HepG2 (cell line): ENCODE results near the gene SLC44A4. TPM values are rescaled to one million over a fixed set of nuclear protein-coding genes. Genes with fewer than 3 reads are reported as not detected.

Experiments
- ADNP ChIP-seq: sonication (generic); formaldehyde crosslinking; IDR thresholded peaks from 2 replicates; pipeline ENCODE4 v1.4.0; 2020; ENCODE audit warnings: missing genetic modification reagents
- ARID3A ChIP-seq: IDR thresholded peaks from 2 replicates; pipeline ENCODE4 v1.6.1; 2012; ENCODE audit warnings: low read depth, low read length, improper control_type of control experiment
- ARNT ChIP-seq: fragments of 450-650 bp; IDR thresholded peaks from 2 replicates; pipeline ENCODE4 v1.6.1; 2017
- GFI1 ChIP-seq: sonication (generic); formaldehyde crosslinking; IDR thresholded peaks from 2 replicates; pipeline ENCODE4 v1.5.0; 2020; ENCODE audit warnings: missing genetic modification reagents, mild to moderate bottlenecking, borderline replicate concordance
- GTF3A ChIP-seq: sonication (generic); formaldehyde crosslinking; conservative IDR thresholded peaks from 2 replicates; pipeline ENCODE4 v1.4.0; 2020; ENCODE audit warnings: mild to moderate bottlenecking, missing genetic modification reagents
- HIVEP1 ChIP-seq: sonication (generic); formaldehyde crosslinking; IDR thresholded peaks from 2 replicates; pipeline ENCODE4 v1.4.0; 2020; ENCODE audit warnings: mild to moderate bottlenecking, missing genetic modification reagents
- JUN ChIP-seq: sonication (generic); formaldehyde crosslinking; IDR thresholded peaks from 2 replicates; pipeline ENCODE4 v1.4.0; 2020; ENCODE audit warnings: mild to moderate bottlenecking, missing genetic modification reagents
- KLF9 ChIP-seq: IDR thresholded peaks from 2 replicates; pipeline ENCODE4 v1.6.1; 2016; ENCODE audit warnings: low read depth
- NFAT5 ChIP-seq: sonication (generic); formaldehyde crosslinking; IDR thresholded peaks from 2 replicates; pipeline ENCODE4 v1.4.0; 2020; ENCODE audit warnings: missing genetic modification reagents
- NFKB2 ChIP-seq: sonication (generic); formaldehyde crosslinking; IDR thresholded peaks from 2 replicates; pipeline ENCODE4 v1.4.0; 2020; ENCODE audit warnings: missing genetic modification reagents, borderline replicate concordance
- SMARCE1 ChIP-seq: fragments of 450-650 bp; IDR thresholded peaks from 2 replicates; pipeline ENCODE4 v1.6.1; 2017; ENCODE audit warnings: borderline replicate concordance
- TBP ChIP-seq: sonication (generic); formaldehyde crosslinking; IDR thresholded peaks from 2 replicates; pipeline ENCODE4 v1.5.0; 2020; ENCODE audit warnings: missing genetic modification reagents
- TOE1 ChIP-seq: sonication (generic); formaldehyde crosslinking; IDR thresholded peaks from 2 replicates; pipeline ENCODE4 v1.4.0; 2020; ENCODE audit warnings: mild to moderate bottlenecking, missing genetic modification reagents
- TRIM24 ChIP-seq: sonication (generic); formaldehyde crosslinking; IDR thresholded peaks from 2 replicates; pipeline ENCODE4 v1.8.0; 2022; ENCODE audit warnings: mild to moderate bottlenecking, missing genetic modification reagents
- ZBTB39 ChIP-seq: sonication (generic); formaldehyde crosslinking; IDR thresholded peaks from 2 replicates; pipeline ENCODE4 v1.5.0; 2020; ENCODE audit warnings: missing genetic modification reagents
- ZNF17 ChIP-seq: sonication (generic); formaldehyde crosslinking; IDR thresholded peaks from 2 replicates; pipeline ENCODE4 v1.5.0; 2020; ENCODE audit warnings: mild to moderate bottlenecking, missing genetic modification reagents
- ZNF205 ChIP-seq: IDR thresholded peaks from 2 replicates; pipeline ENCODE4 v1.6.1; 2018; ENCODE audit warnings: missing biosample characterization, missing genetic modification reagents
- polyA plus RNA-seq, 8 experiments: library from polyadenylated mRNA; depleted of rRNA in 3 of 8; stranded (reverse) in 7 of 8; unstranded in 1 of 8; fragments of >200 nt; fragmentation: Illumina TruSeq in 4 of 8; extraction: Trizol in 4 of 8; gene quantifications; 2 replicates each; pipeline versions ENCODE4 v1.2.1 to v1.2.3, GENCODE V29; 2011 to 2016; ENCODE audit warnings: low read depth in 4 of 8, missing spikeins in 1 of 8, mixed read lengths in 1 of 8; ENCODE audit not compliant: insufficient read depth in 1 of 8
- total RNA-seq, 5 experiments: library from RNA; depleted of rRNA; stranded (reverse); fragments of >200 nt; fragmentation: Illumina TruSeq; extraction: Trizol; gene quantifications; 2 replicates each; pipeline ENCODE4 v1.2.3, GENCODE V29; 2016; ENCODE audit warnings: low read depth in 1 of 5
- TF ChIP-seq, protein P1 (sequence below): sonication (generic); formaldehyde crosslinking; IDR thresholded peaks from 2 replicates; pipeline ENCODE4 v1.8.0; 2022; ENCODE audit warnings: low read depth, missing genetic modification reagents

SLC44A4 gene
- total and polyA plus RNA-seq, 2 of the 13 experiments (the other 11 are each of a cell fraction or from before 2014, with no cell fraction given) = 3.5 to 5.9 TPM

DNA sequence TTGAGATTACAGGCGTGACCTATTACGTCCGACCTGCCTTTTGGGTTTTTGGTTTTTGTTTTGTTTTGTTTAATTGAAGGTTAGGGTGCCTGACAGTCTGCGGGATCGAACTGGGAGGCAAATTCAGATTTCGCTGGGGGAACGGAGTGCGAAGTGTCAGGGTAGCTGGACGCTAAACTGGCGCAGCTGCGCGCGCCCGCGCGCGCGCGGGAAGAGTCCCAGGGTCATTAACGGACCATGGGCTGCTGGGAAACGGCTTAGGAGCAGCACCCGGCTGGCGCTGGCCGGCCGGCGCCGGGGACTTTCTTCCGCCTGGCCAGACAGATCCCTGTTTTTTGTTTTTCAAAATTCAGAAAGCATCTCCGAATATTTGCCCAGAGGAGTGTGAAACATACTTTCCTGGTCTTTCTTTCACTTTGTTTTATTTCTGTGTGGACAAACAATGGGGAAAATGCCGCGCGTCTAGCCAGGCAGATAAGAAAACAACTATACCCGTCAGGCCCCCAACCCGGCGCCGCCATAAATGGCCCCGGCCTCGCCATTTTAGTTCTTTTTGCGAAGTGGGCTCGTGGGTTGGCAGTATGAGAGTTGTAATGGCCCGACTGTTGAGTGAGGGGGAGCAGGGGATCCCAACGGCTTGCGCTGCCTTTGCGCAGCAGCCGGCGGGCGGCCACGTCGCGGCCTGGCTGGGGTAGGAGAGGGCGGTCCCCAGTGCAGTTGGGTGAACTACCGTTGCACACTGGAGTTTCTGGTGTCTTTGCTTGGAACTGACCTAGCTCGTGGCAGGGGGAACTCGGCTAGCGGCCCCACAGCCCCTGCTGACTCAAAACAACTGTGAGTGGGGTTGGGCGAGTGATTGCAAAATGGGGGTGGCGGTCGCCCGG lies 44.2 kb downstream of the SLC44A4 start (continued):
- TF ChIP-seq NFAT5 (CRISPR knock-in tag) (peak; percentile 37; the same call in 1 of the 2 replicates), NFKB2 (CRISPR knock-in tag) (peak; percentile 73; the same call in 1 of the 2 replicates), GTF3A (CRISPR knock-in tag) (0 out of 2 replicates have a peak, but pooled peaks have one; percentile 71), ARID3A (no peak; the same call in 1 of the 2 replicates), TBP (no peak), ADNP (CRISPR knock-in tag) (0 out of 2 replicates have a peak, but pooled peaks have one; percentile 45), ZNF17 (CRISPR knock-in tag) (no peak), SMARCE1 (no peak), ZBTB39 (no peak), JUN (peak; percentile 63; the same call in 1 of the 2 replicates), KLF9 (no peak; the same call in 1 of the 2 replicates), GFI1 (peak; percentile 15; the same call in 1 of the 2 replicates), ARNT (no peak), TOE1 (CRISPR knock-in tag) (peak; percentile 85), ZNF205 (CRISPR knock-in tag) (peak; percentile 84), HIVEP1 (peak; percentile 76), TRIM24 (no peak)
- TF ChIP-seq, protein P1, sequence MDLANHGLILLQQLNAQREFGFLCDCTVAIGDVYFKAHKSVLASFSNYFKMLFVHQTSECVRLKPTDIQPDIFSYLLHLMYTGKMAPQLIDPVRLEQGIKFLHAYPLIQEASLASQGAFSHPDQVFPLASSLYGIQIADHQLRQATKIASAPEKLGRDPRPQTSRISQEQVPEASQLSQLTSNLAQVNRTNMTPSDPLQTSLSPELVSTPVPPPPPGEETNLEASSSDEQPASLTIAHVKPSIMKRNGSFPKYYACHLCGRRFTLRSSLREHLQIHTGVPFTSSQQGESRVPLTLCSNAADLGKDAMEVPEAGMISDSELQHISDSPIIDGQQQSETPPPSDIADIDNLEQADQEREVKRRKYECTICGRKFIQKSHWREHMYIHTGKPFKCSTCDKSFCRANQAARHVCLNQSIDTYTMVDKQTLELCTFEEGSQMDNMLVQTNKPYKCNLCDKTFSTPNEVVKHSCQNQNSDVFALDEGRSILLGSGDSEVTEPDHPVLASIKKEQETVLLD = no peak
